ENCODE results near the gene BRPF1. TPM values are rescaled to one million over a fixed set of nuclear protein-coding genes. Genes with fewer than 3 reads are reported as not detected.

Gene BRPF1
- total RNA-seq, 1 experiment from 2014 or later: 23.6 TPM

DNA sequence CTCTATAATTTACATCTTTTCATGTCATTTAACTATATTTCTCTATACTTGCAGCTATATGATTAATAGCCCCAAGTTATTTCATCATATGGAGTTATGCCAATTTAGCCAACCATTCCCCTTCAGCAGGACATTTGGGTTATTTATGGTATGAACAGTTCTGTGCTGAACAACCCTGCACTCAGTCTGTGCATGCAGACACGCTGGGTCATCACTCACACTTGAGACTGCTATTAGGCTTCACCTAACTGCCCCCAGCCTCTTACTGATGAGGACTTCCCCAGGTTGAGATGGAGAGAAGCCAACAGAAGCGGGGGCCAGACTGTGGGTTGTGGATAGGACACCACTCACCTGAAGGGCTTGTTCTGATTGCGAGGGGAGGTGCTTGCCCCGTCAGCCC lies 53.4 kb downstream of the BRPF1 start:
- TF ChIP-seq RAD21 (IDR thresholded peaks at IDR 0.05; ENCODE audit: low read depth) (no peak), TCF7L2 (IDR thresholded peaks at IDR 0.05; ENCODE audit: borderline replicate concordance, extremely low read depth, insufficient read depth, insufficient read length) (no peak), CEBPB (IDR thresholded peaks at IDR 0.05; ENCODE audit: low read depth) (no peak), EGR1 (IDR thresholded peaks at IDR 0.05; ENCODE audit: low read depth) (no peak), SP1 (IDR thresholded peaks at IDR 0.05; ENCODE audit: low read depth) (no peak), ELF1 (IDR thresholded peaks at IDR 0.05; ENCODE audit: borderline replicate concordance, low read depth) (no peak), ZFX (IDR thresholded peaks at IDR 0.05) (no peak), SRF (IDR thresholded peaks at IDR 0.05; ENCODE audit: low read depth) (no peak)
- TF ChIP-seq, protein P1, sequence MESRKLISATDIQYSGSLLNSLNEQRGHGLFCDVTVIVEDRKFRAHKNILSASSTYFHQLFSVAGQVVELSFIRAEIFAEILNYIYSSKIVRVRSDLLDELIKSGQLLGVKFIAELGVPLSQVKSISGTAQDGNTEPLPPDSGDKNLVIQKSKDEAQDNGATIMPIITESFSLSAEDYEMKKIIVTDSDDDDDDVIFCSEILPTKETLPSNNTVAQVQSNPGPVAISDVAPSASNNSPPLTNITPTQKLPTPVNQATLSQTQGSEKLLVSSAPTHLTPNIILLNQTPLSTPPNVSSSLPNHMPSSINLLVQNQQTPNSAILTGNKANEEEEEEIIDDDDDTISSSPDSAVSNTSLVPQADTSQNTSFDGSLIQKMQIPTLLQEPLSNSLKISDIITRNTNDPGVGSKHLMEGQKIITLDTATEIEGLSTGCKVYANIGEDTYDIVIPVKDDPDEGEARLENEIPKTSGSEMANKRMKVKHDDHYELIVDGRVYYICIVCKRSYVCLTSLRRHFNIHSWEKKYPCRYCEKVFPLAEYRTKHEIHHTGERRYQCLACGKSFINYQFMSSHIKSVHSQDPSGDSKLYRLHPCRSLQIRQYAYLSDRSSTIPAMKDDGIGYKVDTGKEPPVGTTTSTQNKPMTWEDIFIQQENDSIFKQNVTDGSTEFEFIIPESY (IDR thresholded peaks at IDR 0.05; ENCODE audit: extremely low read depth, insufficient replicate concordance, low read length): no peak
- TF ChIP-seq, protein P2, sequence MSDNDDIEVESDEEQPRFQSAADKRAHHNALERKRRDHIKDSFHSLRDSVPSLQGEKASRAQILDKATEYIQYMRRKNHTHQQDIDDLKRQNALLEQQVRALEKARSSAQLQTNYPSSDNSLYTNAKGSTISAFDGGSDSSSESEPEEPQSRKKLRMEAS (IDR thresholded peaks at IDR 0.05): no peak
- ChIA-PET RAD21 (ENCODE audit: low non-redundant PET in 1 of 2, low total read pairs in 2 of 2, uncharacterized antibody in 2 of 2, unreplicated experiment in 2 of 2) (no interaction called here), CTCF (no interaction called here), POLR2A (no interaction called here)
- H3K4me2 ChIP-seq (ENCODE audit: low read length): no peak overlapping the region
- H3K9me3 ChIP-seq (ENCODE audit: control insufficient read depth in 1 of 2, insufficient read depth in 1 of 2, low read depth in 1 of 2, low read length in 2 of 2): no peaks in the 10 kb centered on the region
- H3K4me1 ChIP-seq (ENCODE audit: control insufficient read depth in 1 of 2, insufficient read depth in 2 of 2, low read length in 2 of 2): no peaks in the 10 kb centered on the region
- H3K9ac ChIP-seq (ENCODE audit: low read length): no peak overlapping the region
- no peaks in the 10 kb centered on the region for H3K27me3 ChIP-seq (ENCODE audit: insufficient read depth, low read length)
- intact Hi-C loops (cut with micrococcal nuclease): no loop called here
- no peak for DNase-seq (ENCODE audit: low read depth, low spot score)
- no peaks in the 10 kb centered on the region for H3K9me2 ChIP-seq (ENCODE audit: insufficient read depth)
- H3K27ac ChIP-seq (ENCODE audit: low read depth, low read length): no peak overlapping the region
- no peaks in the 10 kb centered on the region for H3K79me2 ChIP-seq (ENCODE audit: insufficient read depth, low read length)
- ATAC-seq: no peak
- BruUV-seq (replicated peaks): no TSS peak
- no peak overlapping the region for H3K4me3 ChIP-seq (replicated peaks in 1 of 2; ENCODE audit: low read depth in 1 of 2, low read length in 2 of 2)
- peaks cover 15 to 25% of the 10 kb centered on the region in 2 experiments; a peak in 3 of 4 replicates for H3K36me3 ChIP-seq (ENCODE audit: control insufficient read depth in 1 of 2, insufficient read depth in 2 of 2, low read length in 2 of 2)
- no peaks in the 10 kb centered on the region for H4K20me1 ChIP-seq (ENCODE audit: insufficient read depth)
- H2AFZ ChIP-seq (ENCODE audit: low read depth, low read length, poor library complexity, severe bottlenecking): no peak overlapping the region
